GM12878 (cell line): ENCODE measurements around the gene MYO10. TPM values are rescaled to one million over a fixed set of nuclear protein-coding genes. Genes with fewer than 3 reads are reported as not detected.

Experiments
- ATAC-seq: fragments of 200-7000 bp; cut with Tn5 transposase; 3 replicates; pipeline ENCODE4 v1.9.1; 2020; ENCODE audit warnings: mild to moderate bottlenecking, moderate library complexity
- BruUV-seq: library from RNA; stranded (reverse); fragments of 400-500 nt; replicated peaks from 2 replicates; lab custom pipeline; 2021; lab: Mats Ljungman, UMichigan
- CTCF ChIA-PET: fragments of 300-600 bp; sonication (Branson Sonifier 250); formaldehyde crosslinking; extraction: SDS; loops from one replicate; lab custom pipeline; 2021; ENCODE audit warnings: inconsistent platforms; lab: Yijun Ruan, JAX
- POLR2A ChIA-PET: fragments of 350-600 bp; formaldehyde crosslinking; extraction: SDS; loops from one replicate; lab custom pipeline; 2021; ENCODE audit warnings: inconsistent platforms; lab: Charles Lee
- RAD21 ChIA-PET: fragments of 300-600 bp; sonication (Branson Sonifier 250); formaldehyde crosslinking; loops from one replicate; lab custom pipeline; 2023; ENCODE audit warnings: antibody characterized with exemption; ENCODE audit not compliant: unreplicated experiment; lab: Charles Lee
- SMC1A ChIA-PET: fragments of 300-600 bp; sonication (Branson Sonifier 250); formaldehyde crosslinking; loops from one replicate; lab custom pipeline; 2023; ENCODE audit not compliant: unreplicated experiment, uncharacterized antibody; lab: Charles Lee
- DNase-seq: peaks from one replicate; pipeline ENCODE4 v3.0.0-alpha.2; 2011; ENCODE audit warnings: low read depth, low spot score
- FAIRE-seq: peaks from 3 replicates; lab custom pipeline; 2011; peaks lifted over from hg19 to GRCh38; lab: Jason Lieb, UNC
- H2AFZ ChIP-seq: 2 replicates; pipeline ENCODE4 v1.6.0; 2011; ENCODE audit warnings: low read depth, low read length, control low read depth; ENCODE audit not compliant: control insufficient read depth
- H3K27ac ChIP-seq: 2 replicates; pipeline ENCODE4 v1.5.1; 2011; ENCODE audit warnings: control low read depth; ENCODE audit not compliant: control insufficient read depth, insufficient read depth
- H3K27me3 ChIP-seq, 2 experiments: replicated peaks in 1 of 2; 2 replicates each; pipeline versions ENCODE4 v1.6.0 to v1.6.1; 2011; ENCODE audit warnings: low read length in 1 of 2; ENCODE audit not compliant: control insufficient read depth in 2 of 2, insufficient read depth in 2 of 2
- H3K36me3 ChIP-seq, 2 experiments: 2 replicates each; pipeline ENCODE4 v1.5.1; 2011; ENCODE audit warnings: low read length in 1 of 2; ENCODE audit not compliant: control insufficient read depth in 2 of 2, insufficient read depth in 2 of 2
- H3K4me1 ChIP-seq: 2 replicates; pipeline ENCODE4 v1.6.1; 2011; ENCODE audit warnings: mild to moderate bottlenecking, low read length, moderate library complexity, mixed read lengths; ENCODE audit not compliant: control insufficient read depth, insufficient read depth
- H3K4me2 ChIP-seq: 2 replicates; pipeline ENCODE4 v1.6.0; 2011; ENCODE audit warnings: control low read depth; ENCODE audit not compliant: control insufficient read depth, insufficient read depth
- H3K4me3 ChIP-seq: fragments of 200-600 bp; sonication (generic); 2 replicates; pipeline ENCODE4 v1.5.1; 2016
- H3K79me2 ChIP-seq: 2 replicates; pipeline ENCODE4 v1.6.0; 2011; ENCODE audit warnings: low read length; ENCODE audit not compliant: control insufficient read depth, insufficient read depth
- H3K9ac ChIP-seq: 2 replicates; pipeline ENCODE4 v1.8.0; 2011; ENCODE audit warnings: low read length, control low read depth, mixed read lengths; ENCODE audit not compliant: control insufficient read depth, insufficient read depth
- H3K9me3 ChIP-seq: replicated peaks from 3 replicates; pipeline ENCODE4 v1.5.1; 2011; ENCODE audit warnings: mild to moderate bottlenecking, low read length; ENCODE audit not compliant: control insufficient read depth, insufficient read depth
- H4K20me1 ChIP-seq: 2 replicates; pipeline ENCODE4 v1.6.0; 2011; ENCODE audit not compliant: control insufficient read depth, insufficient read depth
- BHLHE40 ChIP-seq, 2 experiments: fragments of 450-650 bp in 1 of 2; IDR thresholded peaks; 2 replicates each; pipeline ENCODE4 v1.6.1; 2011 to 2017; ENCODE audit warnings: low read depth in 2 of 2, borderline replicate concordance in 1 of 2, improper control_type of control experiment in 1 of 2, low read length in 1 of 2, mild to moderate bottlenecking in 1 of 2
- CBX5 ChIP-seq: sonication (generic); IDR thresholded peaks from 2 replicates; pipeline ENCODE4 v1.6.1; 2016; ENCODE audit warnings: low read depth, moderate library complexity, mild to moderate bottlenecking, inconsistent platforms
- CTCF ChIP-seq, 3 experiments: IDR thresholded peaks in 2 of 3; conservative IDR thresholded peaks in 1 of 3; 2 replicates each; pipeline ENCODE4 v1.5.1; 2011; ENCODE audit warnings: low read depth in 3 of 3, low read length in 3 of 3, mild to moderate bottlenecking in 3 of 3, control low read depth in 2 of 3, moderate library complexity in 2 of 3, inconsistent platforms in 1 of 3, mixed read lengths in 1 of 3; ENCODE audit not compliant: control insufficient read depth in 2 of 3, insufficient read depth in 1 of 3; ENCODE audit errors: extremely low read depth in 1 of 3
- EED ChIP-seq: sonication (generic); IDR thresholded peaks from 2 replicates; pipeline ENCODE4 v1.6.1; 2016; ENCODE audit warnings: antibody characterized with exemption, low read depth
- GABPA ChIP-seq: IDR thresholded peaks from 2 replicates; pipeline ENCODE4 v1.6.1; 2014; ENCODE audit warnings: antibody characterized with exemption, low read depth, mild to moderate bottlenecking, inconsistent platforms
- NKRF ChIP-seq: fragments of 450-650 bp; conservative IDR thresholded peaks from 2 replicates; pipeline ENCODE4 v1.6.1; 2017; ENCODE audit warnings: mild to moderate bottlenecking, moderate library complexity
- NRF1 ChIP-seq: conservative IDR thresholded peaks from 2 replicates; pipeline ENCODE4 v1.6.1; 2011; ENCODE audit warnings: mild to moderate bottlenecking, low read depth, low read length, improper control_type of control experiment
- POU2F2 ChIP-seq: IDR thresholded peaks from 3 replicates; pipeline ENCODE4 v1.6.1; 2011; ENCODE audit warnings: low read depth, mild to moderate bottlenecking, low read length, borderline replicate concordance
- RAD21 ChIP-seq: IDR thresholded peaks from 2 replicates; pipeline ENCODE4 v1.6.1; 2011; ENCODE audit warnings: mild to moderate bottlenecking, low read depth, low read length, moderate library complexity; ENCODE audit not compliant: insufficient read depth
- SMC3 ChIP-seq: IDR thresholded peaks from 2 replicates; pipeline ENCODE4 v1.6.1; 2011; ENCODE audit warnings: low read length, improper control_type of control experiment, borderline replicate concordance
- ZNF384 ChIP-seq: IDR thresholded peaks from 2 replicates; pipeline ENCODE4 v1.6.1; 2012; ENCODE audit warnings: low read depth, mild to moderate bottlenecking, low read length, improper control_type of control experiment, borderline replicate concordance
- WGBS: methylation state at CpG from one replicate; pipeline ENCODE4 v1.1.6; 2016; ENCODE audit warnings: low lambda C conversion rate; ENCODE audit not compliant: insufficient replicate concordance, insufficient coverage; ENCODE audit errors: missing lambda C conversion rate; 5-methylcytosine and 5-hydroxymethylcytosine counted together
- in situ Hi-C: fragments of 300-500 bp; cut with MboI; formaldehyde crosslinking; loops from 9 replicates; pipeline ENCODE4 v1.14.3; 2018; ENCODE audit warnings: mixed read lengths
- intact Hi-C: fragments of 100-400 bp; cut with micrococcal nuclease; formaldehyde crosslinking; loops from one replicate; pipeline ENCODE4 v1.14.2; 2022; ENCODE audit not compliant: unreplicated experiment
- polyA plus RNA-seq, 11 experiments: library from polyadenylated mRNA; depleted of rRNA in 4 of 11; unstranded in 6 of 11; stranded (reverse) in 5 of 11; fragments of >200 nt; fragmentation: Nextera tagmentation in 4 of 11; fragmentation: Illumina TruSeq in 1 of 11; extraction: Ambion mirVana in 4 of 11; extraction: Trizol in 1 of 11; gene quantifications; 1 replicate in 1 of 11; 2 replicates in 10 of 11; pipeline versions ENCODE4 v1.2.1 to v1.2.3, GENCODE V29; 2011 to 2016; ENCODE audit warnings: inconsistent platforms in 2 of 11, missing spikeins in 2 of 11, low read depth in 1 of 11
- total RNA-seq, 4 experiments: library from RNA; depleted of rRNA in 3 of 4; stranded (reverse); fragments of >200 nt in 3 of 4; fragmentation: Illumina TruSeq in 1 of 4; extraction: Trizol in 1 of 4; gene quantifications; 2 replicates each; pipeline versions ENCODE4 v1.2.1 to v1.2.3, GENCODE V29; 2013 to 2021

Gene MYO10
- total and polyA plus RNA-seq, 10 of the 15 experiments (the other 5 are each of a cell fraction or from before 2014, with no cell fraction given): 0.02 to 0.77 (median 0.17) TPM

DNA sequence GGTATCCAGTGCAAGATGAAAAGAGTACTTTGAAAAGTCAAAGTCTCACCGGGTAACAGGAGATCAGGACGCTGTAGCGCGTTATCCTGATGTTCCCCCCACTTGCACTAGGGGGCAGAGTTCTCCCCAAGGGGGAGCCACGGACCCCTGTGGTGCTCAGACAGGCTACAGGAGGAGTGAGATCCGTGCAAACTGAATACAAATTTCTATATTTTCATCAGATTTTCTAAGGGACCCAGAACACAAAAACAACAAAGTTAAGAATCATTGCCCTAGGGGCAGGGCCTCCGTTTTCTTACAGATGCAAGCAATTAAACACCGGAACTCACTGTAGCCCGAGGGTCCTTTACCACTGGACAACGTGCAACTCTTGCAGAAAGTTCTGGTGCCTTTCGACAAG is 2.0 kb downstream of the MYO10 start:
- H3K27me3 ChIP-seq: peaks cover 0 to 29% of the 10 kb centered on the region in 2 experiments; a peak in 2 of 4 replicates
- H3K36me3 ChIP-seq: no peaks in the 10 kb centered on the region
- intact Hi-C loops: loop anchor here (1.0 to 5.0 kb wide), 3 partner anchors 142 to 255 kb away; no protein-coding TSS in a partner anchor
- ChIA-PET CTCF (interaction anchor here (1.3 kb wide), 1 partner anchor 256 kb away, joined by 9 read pairs; no protein-coding TSS in a partner anchor), POLR2A (no interaction called here), RAD21 (no interaction called here), SMC1A (no interaction called here)
- FAIRE-seq (no peak), ATAC-seq (peak; percentile 77), DNase-seq (no peak)
- in situ Hi-C loops: loop anchor here (10.0 kb wide), 1 partner anchor 251 kb away; no protein-coding TSS in a partner anchor
- no peaks in the 10 kb centered on the region for H4K20me1 ChIP-seq
- H3K9me3 ChIP-seq: no peaks in the 10 kb centered on the region; the same call in 2 of the 3 replicates
- no peaks in the 10 kb centered on the region for H3K4me1 ChIP-seq
- H2AFZ ChIP-seq: no peak overlapping the region
- TF ChIP-seq GABPA (no peak), NKRF (no peak), CBX5 (no peak), BHLHE40 (IDR thresholded peaks at IDR 0.05; ENCODE audit: borderline replicate concordance in 1 of 2, low read depth in 2 of 2, low read length in 1 of 2) (no peak), POU2F2 (no peak), NRF1 (no peak), EED (no peak), RAD21 (0 out of 2 replicates have a peak, but pooled peaks have one; percentile 32), ZNF384 (no peak), CTCF (IDR thresholded peaks at IDR 0.05 in 2 of 3, conservative IDR thresholded peaks at IDR 0.05 in 1 of 3; ENCODE audit: control insufficient read depth in 2 of 3, extremely low read depth in 1 of 3, insufficient read depth in 1 of 3, low read depth in 3 of 3, low read length in 3 of 3) (peak; percentile 58 to 76 (median 69)), SMC3 (peak; percentile 40; the same call in 1 of the 2 replicates)
- no peak overlapping the region for H3K4me3 ChIP-seq
- no TSS peak for BruUV-seq
- WGBS: 10% methylated on average over 11 of the region's 11 CpGs
- no peaks in the 10 kb centered on the region for H3K79me2 ChIP-seq
- no peak overlapping the region for H3K9ac ChIP-seq
- H3K4me2 ChIP-seq: no peak overlapping the region
- no peak overlapping the region for H3K27ac ChIP-seq
